ENCODE measurements around the gene MYO1B. TPM values are rescaled to one million over a fixed set of nuclear protein-coding genes. Genes with fewer than 3 reads are reported as not detected.

The MYO1B gene
- total and polyA plus RNA-seq, 2 experiments from 2014 or later: 26.4 to 70.6 TPM

- peaks cover 10% of the 10 kb centered on the region; the same call in 1 of the 2 replicates for H3K9me2 ChIP-seq (ENCODE audit: insufficient read depth)
- no peak for TF ChIP-seq ZNF462 (CRISPR knock-in tag; IDR thresholded peaks at IDR 0.05)
- TF ChIP-seq ZNF331 (CRISPR knock-in tag; IDR thresholded peaks at IDR 0.05; ENCODE audit: low read depth): no peak
- TF ChIP-seq, protein P1, sequence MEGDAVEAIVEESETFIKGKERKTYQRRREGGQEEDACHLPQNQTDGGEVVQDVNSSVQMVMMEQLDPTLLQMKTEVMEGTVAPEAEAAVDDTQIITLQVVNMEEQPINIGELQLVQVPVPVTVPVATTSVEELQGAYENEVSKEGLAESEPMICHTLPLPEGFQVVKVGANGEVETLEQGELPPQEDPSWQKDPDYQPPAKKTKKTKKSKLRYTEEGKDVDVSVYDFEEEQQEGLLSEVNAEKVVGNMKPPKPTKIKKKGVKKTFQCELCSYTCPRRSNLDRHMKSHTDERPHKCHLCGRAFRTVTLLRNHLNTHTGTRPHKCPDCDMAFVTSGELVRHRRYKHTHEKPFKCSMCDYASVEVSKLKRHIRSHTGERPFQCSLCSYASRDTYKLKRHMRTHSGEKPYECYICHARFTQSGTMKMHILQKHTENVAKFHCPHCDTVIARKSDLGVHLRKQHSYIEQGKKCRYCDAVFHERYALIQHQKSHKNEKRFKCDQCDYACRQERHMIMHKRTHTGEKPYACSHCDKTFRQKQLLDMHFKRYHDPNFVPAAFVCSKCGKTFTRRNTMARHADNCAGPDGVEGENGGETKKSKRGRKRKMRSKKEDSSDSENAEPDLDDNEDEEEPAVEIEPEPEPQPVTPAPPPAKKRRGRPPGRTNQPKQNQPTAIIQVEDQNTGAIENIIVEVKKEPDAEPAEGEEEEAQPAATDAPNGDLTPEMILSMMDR (conservative IDR thresholded peaks at IDR 0.05; ENCODE audit: low read depth in 2 of 2): no peak
- H3K36me3 ChIP-seq (ENCODE audit: insufficient read depth): no peaks in the 10 kb centered on the region
- Mint-ChIP-seq H3K27ac (no peak overlapping the region), H3K9me3 (peaks cover 3% of the 10 kb centered on the region; the same call in 1 of the 3 replicates), H3K4me1 (no peaks in the 10 kb centered on the region), H3K4me3 (no peak overlapping the region), H3K27me3 (ENCODE audit: insufficient read depth, low read depth, poor library complexity) (no peaks in the 10 kb centered on the region), H3K36me3 (ENCODE audit: low read depth) (no peaks in the 10 kb centered on the region)
- no peak overlapping the region for H2AFZ ChIP-seq
- no peaks in the 10 kb centered on the region for H4K20me1 ChIP-seq (replicated peaks; ENCODE audit: insufficient read depth)
- no peak for ATAC-seq
- no peak overlapping the region for H3K4me2 ChIP-seq
- H3F3A ChIP-seq (replicated peaks; ENCODE audit: low read depth): no peaks in the 10 kb centered on the region
- no peak overlapping the region for H3K27ac ChIP-seq (ENCODE audit: low read depth)
- no peaks in the 10 kb centered on the region for H3K4me1 ChIP-seq (ENCODE audit: insufficient read depth)
- H3K79me2 ChIP-seq (replicated peaks; ENCODE audit: insufficient read depth): no peaks in the 10 kb centered on the region
- no peak overlapping the region for H3K4me3 ChIP-seq
- H3K27me3 ChIP-seq (ENCODE audit: insufficient read depth): no peaks in the 10 kb centered on the region
- DNase-seq (ENCODE audit: low spot score): no peak
Observed at GRCh38 chr2:191434072-191434471, 188.9 kb downstream of the MYO1B start.

DNA sequence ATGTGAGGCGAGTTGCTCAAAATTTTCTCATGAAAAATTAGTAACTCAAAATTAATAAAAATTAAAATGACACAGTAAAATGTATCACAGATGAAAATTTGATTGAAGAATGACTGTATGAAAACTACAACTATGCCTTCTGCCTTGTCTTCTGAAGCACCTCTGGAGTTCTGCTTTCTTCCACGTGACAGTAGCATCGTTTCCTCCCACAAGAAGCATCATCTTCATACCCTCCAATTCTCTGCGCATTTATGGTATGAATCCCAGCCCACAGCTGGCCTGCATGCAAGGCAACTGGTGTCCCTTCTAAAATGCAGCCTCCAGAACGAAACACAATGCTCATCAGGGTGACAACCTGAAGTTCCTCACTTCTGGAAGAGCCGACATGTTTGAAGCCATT, 189.9 kb downstream of the MYO1B start:
- DNase-seq (ENCODE audit: low spot score): no peak
- Mint-ChIP-seq H3K9me3 (peaks cover 3% of the 10 kb centered on the region; the same call in 1 of the 3 replicates), H3K36me3 (ENCODE audit: low read depth) (no peaks in the 10 kb centered on the region), H3K4me3 (no peak overlapping the region), H3K27ac (no peak overlapping the region), H3K4me1 (no peaks in the 10 kb centered on the region), H3K27me3 (ENCODE audit: insufficient read depth, low read depth, poor library complexity) (no peaks in the 10 kb centered on the region)
- Histone ChIP-seq H3F3A (replicated peaks; ENCODE audit: low read depth) (no peaks in the 10 kb centered on the region), H3K27me3 (ENCODE audit: insufficient read depth) (no peaks in the 10 kb centered on the region), H3K4me3 (no peak overlapping the region), H2AFZ (no peak overlapping the region), H3K4me2 (no peak overlapping the region), H3K27ac (ENCODE audit: low read depth) (no peak overlapping the region), H3K9me2 (ENCODE audit: insufficient read depth) (peaks cover 10% of the 10 kb centered on the region; the same call in 1 of the 2 replicates), H3K79me2 (replicated peaks; ENCODE audit: insufficient read depth) (no peaks in the 10 kb centered on the region), H3K4me1 (ENCODE audit: insufficient read depth) (no peaks in the 10 kb centered on the region), H3K36me3 (ENCODE audit: insufficient read depth) (no peaks in the 10 kb centered on the region), H4K20me1 (replicated peaks; ENCODE audit: insufficient read depth) (no peaks in the 10 kb centered on the region)
- no peak for TF ChIP-seq ZNF114 (CRISPR knock-in tag; IDR thresholded peaks at IDR 0.05)
- ATAC-seq: no peak
